Kidney tubule cell (primary cell): ENCODE data around the gene RHCG.
A peak's percentile ranks its signal among the peaks of the same experiment; 100 is the strongest.

Experiments
- DNase-seq: peaks from one replicate; pipeline ENCODE4 v3.0.0-alpha.2; 2018; ENCODE audit warnings: low spot score

The RHCG gene

DNA sequence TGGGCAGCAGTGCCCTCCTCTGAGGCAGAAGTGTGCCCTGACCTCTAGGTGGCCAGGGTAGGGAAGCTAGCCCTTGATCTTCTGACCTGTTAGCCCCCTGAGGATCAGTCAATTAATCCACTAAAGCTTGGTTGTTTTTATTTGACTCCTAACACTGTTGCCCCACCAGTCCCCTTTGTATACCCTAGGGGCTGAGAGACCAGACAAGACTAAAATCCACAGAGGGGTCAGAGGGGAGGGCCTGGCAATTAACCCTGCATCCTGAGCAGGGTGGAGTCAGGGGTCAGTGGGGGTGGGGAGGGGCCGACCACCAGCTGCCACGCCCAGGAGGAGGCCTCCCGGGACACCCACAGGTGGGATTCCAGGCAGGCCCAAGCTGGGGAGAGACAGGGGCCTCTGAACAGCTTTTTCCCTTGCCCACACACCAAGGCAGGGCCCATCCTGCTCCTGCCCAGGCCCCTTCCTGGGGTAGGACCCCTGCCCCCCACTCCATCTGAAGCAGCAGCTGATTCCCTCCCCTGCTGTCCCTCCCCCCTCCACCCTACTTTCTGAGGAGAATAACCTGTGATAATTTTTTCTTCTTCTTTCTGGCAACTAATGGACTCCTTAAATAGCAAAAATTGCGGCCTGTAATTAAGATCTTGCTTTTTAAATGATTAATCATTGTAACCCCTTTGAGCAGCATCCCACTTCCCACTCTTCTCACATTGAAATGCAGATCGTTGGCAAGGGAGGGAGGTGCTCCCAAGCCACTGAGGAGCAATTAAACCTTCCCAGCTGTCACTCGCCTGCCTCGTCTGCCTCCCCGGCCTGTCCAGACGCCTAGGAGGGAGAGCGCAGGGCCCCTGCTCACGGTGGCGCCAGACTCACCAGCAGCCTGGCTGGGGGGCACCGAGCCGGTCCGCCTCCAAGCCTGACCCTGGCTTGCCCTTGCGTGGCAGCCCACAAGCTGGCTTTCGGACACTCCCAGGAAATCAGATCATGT is 51.9 kb downstream of the RHCG start:
- DNase-seq, result no peak

DNA sequence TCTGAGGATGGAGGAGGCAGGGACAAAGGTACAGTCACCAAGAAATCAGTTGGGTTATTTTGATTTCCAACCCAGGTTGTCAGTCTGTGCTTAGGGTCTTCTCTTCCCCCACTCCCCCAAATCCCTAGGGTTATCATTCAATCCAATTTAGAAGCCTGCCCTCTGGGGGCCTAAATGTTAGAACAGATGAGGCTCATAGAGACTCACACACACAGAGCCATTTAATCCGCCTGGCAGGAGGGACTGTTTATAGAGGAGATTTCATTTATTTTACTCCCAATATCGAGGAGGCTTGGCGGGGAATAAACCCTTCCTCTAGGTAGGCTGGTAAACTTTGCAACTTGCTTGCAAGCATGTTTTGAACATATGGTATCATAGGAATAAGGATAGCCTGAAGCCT is 52.8 kb downstream of the RHCG start:
- no peak for DNase-seq

DNA sequence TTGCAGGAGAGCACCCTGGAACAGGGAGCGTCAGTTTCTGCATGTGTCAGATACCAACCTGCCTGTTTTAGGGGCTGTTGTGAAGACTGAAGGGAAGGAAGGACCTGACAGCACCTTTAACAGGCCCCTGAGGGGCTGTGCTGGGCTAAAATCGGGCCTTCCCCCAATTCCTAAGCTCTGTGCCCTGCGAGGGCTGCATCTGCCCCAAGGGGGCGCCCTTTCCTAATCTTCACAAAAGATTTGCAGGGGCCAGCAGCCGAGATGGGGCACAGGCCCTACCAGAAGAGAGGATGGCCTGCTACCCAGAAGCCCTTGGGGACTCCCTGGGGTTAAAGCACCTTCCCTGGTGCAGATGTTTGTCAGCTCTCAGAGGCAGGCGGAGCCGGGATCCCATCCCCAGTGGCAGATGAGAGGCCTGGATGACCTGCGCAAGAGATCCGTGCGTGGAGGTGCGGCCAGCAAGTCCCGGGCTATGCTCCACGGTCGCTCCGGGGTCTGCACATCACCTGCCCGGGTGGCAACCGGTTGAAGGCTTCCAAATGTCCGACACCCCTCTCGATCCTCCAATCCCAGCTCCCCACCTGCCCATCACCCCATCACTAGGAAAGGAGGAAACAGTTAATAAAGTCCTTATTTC is 53.6 kb downstream of the RHCG start:
- DNase-seq, result peak; percentile 39

DNA sequence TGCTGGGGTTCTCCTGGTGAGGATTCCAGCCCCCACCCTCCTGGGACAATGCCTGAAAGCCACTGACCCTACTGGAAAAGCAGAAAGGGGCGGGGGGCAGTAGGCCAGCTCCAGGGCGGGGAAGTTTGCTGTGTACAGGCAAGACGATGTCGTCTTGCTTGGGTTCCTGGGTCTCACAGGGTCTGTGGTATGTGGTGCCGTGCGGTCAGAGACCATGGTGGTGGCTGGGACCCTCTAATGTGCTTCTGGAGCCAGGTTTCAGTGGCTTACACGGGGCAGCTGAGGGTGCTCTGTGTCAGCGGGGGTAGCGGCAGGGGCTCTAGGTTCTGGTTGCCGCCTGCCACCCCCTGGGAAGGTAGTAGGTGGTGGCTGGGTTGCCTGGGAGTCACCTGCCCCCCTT is 54.2 kb downstream of the RHCG start:
- no peak for DNase-seq

DNA sequence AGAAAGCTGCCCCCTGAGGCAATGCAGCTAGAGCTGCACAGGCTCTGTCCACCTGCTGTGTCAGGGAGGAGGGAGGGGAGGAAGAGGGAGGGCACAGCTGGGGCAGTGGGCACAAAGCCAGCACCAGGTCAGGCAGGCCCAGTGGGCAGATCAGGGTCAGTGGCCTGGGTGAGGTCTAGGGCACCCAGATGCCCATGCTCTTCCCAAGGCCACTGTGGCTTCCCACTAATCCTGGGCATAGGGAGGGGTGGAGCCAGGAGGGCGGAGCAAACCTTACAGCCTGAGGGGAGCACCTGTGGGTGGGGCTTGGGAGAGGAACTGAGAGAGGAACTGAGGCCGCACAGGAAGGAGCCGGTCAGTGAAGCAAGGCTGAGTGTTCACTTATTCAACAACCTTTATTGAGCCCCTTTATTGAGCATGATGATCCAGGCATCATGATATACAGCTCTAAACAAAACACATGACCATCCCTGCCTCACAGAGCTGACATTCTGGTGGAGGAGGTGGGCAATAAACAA is 55.0 kb downstream of the RHCG start:
- DNase-seq, result no peak

DNA sequence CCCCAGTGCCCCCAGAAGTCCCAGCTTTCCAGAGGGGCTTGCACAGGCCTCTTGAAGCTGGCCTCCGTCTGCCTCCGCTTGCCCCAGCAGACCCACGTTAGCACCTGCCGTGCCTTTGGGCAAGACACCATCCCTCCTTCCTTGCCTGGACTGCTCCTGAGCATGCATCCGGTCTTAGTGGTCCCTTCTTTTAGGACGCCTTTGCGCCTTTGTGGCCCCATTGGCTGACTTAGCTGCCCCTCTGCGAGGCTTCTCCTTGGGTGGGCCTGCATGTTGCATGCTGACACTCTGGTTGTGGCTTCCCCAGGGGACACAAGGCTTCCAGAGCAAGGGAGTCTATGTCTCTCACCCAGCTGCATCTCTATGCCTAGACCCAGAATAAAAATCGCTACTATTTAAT is 56.6 kb downstream of the RHCG start:
- DNase-seq, result no peak

DNA sequence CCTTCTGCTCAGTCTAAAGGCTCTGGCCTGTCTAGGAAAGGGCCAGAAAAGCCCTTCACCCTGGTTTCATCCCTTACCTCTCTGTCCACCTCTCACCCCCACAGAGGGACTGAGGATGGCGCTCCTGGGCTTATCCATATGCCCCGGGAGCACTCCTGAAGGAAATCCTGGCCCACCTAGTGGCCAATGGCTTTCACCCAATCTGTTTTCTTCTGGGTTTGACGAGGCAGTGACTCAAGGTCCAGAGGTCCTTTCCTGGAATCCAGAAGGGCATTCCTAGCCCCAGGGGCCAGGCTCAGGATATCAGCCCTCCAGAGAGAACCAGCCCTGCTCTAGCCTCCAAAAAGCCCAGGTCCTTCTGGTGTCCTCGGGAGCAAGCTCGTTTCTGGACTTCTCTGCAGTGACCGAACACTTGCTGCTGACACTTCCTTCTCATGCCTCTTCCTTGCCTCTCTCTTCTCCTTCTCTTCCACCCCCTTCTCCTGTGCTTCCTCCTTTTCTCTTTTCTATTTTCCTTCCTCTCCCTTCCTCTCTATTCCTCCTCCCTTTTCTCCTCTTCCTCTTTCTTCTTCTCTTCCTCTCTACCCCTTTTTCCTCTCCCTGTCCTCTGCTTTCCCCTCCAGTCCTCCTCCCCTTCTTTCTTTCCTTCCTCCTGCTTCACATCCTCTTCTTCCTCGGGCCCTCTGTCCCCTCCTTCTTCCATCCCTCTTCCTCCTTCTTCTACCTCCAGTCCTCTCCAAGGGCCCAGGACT is 59.6 kb downstream of the RHCG start:
- no peak for DNase-seq

DNA sequence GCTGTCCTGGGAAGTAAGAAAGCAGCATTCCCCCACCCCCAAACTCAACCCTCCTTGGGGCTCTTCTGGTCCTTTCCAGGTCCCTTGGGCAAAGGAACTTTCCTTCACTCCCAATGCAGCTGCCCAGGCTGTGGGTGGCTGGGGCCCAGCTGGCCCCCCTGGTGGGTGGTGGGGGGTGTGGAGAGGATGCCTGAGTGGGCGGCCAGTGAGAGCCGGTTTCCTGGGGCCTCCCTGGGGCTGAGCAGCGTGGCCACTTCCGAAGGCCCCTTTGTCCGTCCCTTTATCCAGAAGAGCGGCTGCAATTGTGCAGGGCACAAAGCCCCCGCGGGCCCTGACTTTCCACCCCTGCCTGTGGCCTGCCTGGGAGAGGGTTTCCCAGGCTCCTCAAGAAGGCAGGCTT is 61.0 kb downstream of the RHCG start:
- no peak for DNase-seq

DNA sequence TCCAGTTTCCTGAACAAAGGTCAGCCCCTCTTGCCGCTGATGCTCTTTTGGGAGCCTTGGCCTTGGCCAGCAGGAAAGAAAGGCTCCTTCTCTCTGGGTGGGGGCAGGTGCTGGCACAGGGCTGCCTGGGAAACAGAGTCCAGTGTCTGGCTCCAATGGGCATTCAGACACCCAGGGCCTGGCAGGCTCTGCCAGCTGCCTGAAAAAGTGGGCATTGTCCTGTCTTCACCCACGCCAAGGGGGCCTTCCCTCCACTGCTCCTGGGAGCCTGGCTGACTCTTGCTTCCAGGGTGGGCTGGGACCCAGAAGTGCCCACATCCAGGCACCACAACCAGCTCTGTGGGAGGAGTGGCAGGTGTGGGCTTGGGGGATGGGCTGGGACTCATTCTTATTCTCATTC is 62.7 kb downstream of the RHCG start:
- DNase-seq, result no peak

DNA sequence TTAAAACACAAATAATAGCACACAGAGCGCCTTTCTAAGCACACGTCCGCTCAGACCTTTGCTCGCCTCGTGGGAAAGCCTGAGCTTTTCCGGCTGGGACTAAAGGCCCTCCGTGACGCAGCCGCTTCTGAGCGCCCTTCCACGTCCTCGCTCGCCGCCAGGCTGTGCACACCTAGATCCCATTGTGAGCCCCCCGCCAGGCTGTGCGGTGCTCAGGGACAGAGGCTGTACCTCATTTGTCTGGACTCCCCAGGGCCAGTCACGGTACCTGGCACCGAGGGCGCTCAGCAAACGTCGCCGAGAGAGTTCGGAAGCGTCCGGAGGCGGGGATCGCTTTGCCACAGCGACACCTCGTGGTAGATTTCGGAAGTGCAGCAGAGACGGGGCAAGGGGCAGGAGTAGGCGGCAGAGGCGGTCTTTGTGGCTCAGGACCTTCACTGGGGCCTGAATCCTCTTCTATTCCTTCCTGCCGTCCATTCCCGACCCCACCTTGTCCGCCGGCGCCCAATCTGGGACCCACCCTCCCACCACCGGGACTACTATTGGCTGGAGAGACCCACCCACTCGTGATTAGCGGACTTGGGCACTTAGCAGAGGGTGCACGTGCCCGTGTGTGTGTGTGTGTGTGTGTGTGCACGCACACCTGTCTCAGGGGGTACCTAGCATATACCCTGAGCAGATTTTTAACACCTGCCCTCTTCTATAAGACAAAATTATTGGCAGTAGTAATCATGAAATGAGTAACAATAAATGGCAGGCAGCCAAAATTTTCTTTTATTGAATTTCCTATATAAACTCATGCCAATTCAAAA is 65.6 kb downstream of the RHCG start:
- peak; percentile 76 for DNase-seq

- no peak for DNase-seq
Measured at GRCh38 chr15:89429986-89430385, 66.4 kb downstream of the RHCG start.

GRCh38 chr15:89429023-89429422 is 67.4 kb downstream of the RHCG start:
- DNase-seq, result peak; percentile 48

- no peak for DNase-seq
Measured at GRCh38 chr15:89428246-89428645, 68.1 kb downstream of the RHCG start.

DNA sequence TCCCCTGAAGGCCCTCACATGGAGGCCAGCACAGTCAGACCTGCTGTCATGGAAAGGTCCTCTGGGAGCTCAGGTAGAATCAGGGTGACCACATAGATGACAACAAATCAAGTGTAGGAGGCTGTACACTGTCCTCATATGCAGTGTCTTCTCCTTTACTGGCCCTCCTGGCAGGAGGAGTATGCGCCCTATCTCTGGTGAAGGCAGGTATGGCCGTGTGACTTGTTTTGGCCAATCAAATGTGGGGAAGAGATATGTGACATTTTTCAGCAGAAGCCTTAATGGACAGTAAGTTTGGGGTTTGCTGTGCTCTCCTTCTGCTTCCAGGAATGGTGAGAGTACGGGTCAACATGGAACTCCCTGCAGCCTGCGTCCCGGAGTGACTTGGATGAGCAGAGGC is 69.9 kb downstream of the RHCG start:
- DNase-seq, result no peak

- DNase-seq, result no peak
Measured at GRCh38 chr15:89423981-89424380, 72.4 kb downstream of the RHCG start.
